A549 (cell line): ENCODE measurements around the gene TBC1D16.

Experiments
- CTCF ChIP-seq: fragments of >200 bp; sonication (Bioruptor Twin); formaldehyde crosslinking; IDR thresholded peaks from 3 replicates; pipeline ENCODE4 v1.5.1; 2016
- RFX5 ChIP-seq: fragments of 450-650 bp; IDR thresholded peaks from 2 replicates; pipeline ENCODE4 v1.7.1; 2014; ENCODE audit warnings: antibody characterized with exemption, mild to moderate bottlenecking, moderate library complexity

- TF ChIP-seq CTCF, result no peak
- TF ChIP-seq RFX5, result no peak
Observed at GRCh38 chr17:80081596-80081995, 45.9 kb upstream of the TBC1D16 start.
